ENCODE measurements around the gene OR2M4.

GRCh38 chr1:248239478-248239877, 8.3 kb downstream of the OR2M4 start:
- TF ChIP-seq POLR2AphosphoS5 (IDR thresholded peaks at IDR 0.05; ENCODE audit: low read depth, low read length) (no peak), POLR2A (IDR thresholded peaks at IDR 0.05; ENCODE audit: low read depth, low read length) (no peak)

Measured in GM12892 (cell line).